IPS-18c (cell line): Measurements from ENCODE around the gene C5.
A peak's percentile ranks its signal among the peaks of the same experiment; 100 is the strongest.
"Not testable (repeated sequence)": the region's sequence is repeated elsewhere in the genome, so short reads cannot be mapped to it uniquely, and the experiment has no call there.

Experiments used
- H3K4me3 ChIP-seq: 2 replicates; pipeline ENCODE4 v1.7.0; 2013; ENCODE audit warnings: low read depth, mild to moderate bottlenecking, low read length, moderate library complexity; ENCODE audit not compliant: insufficient read depth
- H3K9me3 ChIP-seq: one replicate; pipeline ENCODE4 v1.6.1; 2013; ENCODE audit warnings: mild to moderate bottlenecking, low read length, moderate library complexity; ENCODE audit not compliant: control insufficient read depth, insufficient read depth

Gene C5

GRCh38 chr9:121050128-121050988, at the start of gene C5:
Gene C5, minus strand, starts transcription at chr9:121050275. Its CDS starts 29 bp downstream, at chr9:121050246.
- no peaks in the 10 kb centered on the region for H3K9me3 ChIP-seq
- H3K4me3 ChIP-seq: no peak within 1 kb of the TSS

DNA sequence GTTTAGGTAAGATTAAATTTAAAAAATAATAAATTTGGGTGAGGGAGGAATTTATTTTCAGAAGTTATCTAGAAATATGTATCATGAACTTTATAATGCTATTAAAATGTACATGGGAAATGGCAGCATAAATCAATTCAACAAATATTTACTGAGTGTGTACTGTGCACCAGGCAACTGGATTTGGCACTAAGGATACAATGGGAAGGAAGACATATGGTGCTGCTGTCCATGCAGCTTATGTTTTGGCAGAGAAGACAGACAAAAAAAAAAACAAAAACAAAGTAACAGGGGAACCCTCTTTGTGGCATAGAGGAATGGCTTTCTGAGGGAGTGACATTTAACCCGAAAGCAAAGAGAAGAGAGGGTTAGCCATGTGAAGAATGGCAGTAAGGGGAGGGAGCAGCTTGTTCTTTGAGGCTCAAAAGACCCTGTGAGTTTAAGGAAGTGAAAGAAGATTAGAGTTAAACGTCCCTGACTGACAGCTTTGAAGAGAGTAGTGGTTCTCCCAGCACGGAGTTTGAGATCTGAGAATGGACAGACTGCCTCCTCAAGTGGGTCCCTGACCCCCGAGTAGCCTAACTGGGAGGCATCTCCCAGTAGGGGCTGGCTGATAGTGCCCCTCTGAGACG, 48.6 kb upstream of the C5 start:
- H3K4me3 ChIP-seq: no peak overlapping the region

GRCh38 chr9:121095057-121095456, 45.0 kb upstream of the C5 start:
- H3K4me3 ChIP-seq: no peak overlapping the region
- H3K9me3 ChIP-seq: no peaks in the 10 kb centered on the region

More for the DNA sequence above, 48.6 kb upstream of the C5 start:
- no peaks in the 10 kb centered on the region for H3K9me3 ChIP-seq

GRCh38 chr9:121090743-121091142, 40.7 kb upstream of the C5 start:
- H3K4me3 ChIP-seq, H3K9me3 ChIP-seq: not testable (repeated sequence)

GRCh38 chr9:121088576-121088975, 38.5 kb upstream of the C5 start:
- H3K4me3 ChIP-seq: no peak overlapping the region
- H3K9me3 ChIP-seq: no peaks in the 10 kb centered on the region

DNA sequence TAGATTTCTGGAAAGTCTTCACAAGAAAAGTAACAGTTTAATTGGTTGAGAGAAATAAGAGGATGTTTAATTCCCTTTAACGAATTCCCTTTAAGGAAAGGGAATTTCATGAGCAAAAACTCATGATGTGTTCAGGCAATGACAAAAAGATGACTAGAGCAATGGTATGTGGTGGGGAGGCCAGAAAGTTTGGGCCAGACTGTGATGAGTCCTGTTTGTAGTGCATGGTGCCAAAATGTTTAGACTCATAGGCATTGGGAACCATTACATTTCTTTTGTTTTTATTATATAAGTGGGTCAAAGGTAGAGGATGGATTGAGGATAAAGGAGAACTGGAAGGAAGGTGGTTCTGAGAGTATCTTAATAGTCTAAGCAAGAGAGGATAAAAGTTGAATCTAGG, 35.6 kb upstream of the C5 start:
- no peaks in the 10 kb centered on the region for H3K9me3 ChIP-seq
- H3K4me3 ChIP-seq: no peak overlapping the region

GRCh38 chr9:121082075-121082474, 32.0 kb upstream of the C5 start:
- H3K9me3 ChIP-seq: no peaks in the 10 kb centered on the region

DNA sequence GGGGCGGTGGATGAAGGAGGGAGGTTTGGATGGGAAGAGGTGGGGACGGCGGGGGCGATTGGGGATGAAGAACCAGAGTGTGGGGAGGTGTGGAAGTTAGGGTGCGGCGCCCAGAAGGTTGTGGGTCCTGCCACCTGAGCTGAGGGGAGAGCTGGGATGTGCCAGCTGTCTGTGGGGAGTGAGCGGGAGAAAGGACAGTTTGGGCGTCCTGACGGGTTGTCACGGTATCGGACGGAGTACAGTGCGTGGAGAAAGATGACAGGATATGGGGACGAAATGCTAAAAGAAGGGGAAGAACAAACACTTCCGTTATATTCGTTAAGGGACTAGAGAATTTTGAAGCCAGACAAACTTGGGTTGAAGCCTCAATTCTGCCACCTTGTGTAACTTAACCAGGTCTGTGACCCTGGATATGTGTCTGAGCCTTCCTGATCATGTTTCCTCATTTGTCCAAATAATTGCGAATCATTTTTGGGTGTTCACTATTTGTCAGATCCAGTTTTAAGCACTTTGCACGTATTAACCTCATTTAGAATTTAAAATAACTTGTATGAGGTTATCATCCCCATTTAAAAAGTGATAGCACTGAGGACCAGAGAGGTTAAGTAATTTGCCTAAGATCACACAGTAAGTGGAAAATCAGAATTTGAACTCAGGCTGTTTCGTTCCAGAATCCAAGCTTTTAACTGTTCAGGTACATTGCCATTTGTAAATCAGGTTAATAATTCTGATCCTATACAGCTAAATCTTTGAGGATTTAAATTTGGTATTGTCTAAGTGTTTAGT, 25.4 kb upstream of the C5 start:
- H3K9me3 ChIP-seq: no peaks in the 10 kb centered on the region
- peak overlapping the region; percentile 76 for H3K4me3 ChIP-seq

More at GRCh38 chr9:121082075-121082474, 32.0 kb upstream of the C5 start:
- no peak overlapping the region for H3K4me3 ChIP-seq

DNA sequence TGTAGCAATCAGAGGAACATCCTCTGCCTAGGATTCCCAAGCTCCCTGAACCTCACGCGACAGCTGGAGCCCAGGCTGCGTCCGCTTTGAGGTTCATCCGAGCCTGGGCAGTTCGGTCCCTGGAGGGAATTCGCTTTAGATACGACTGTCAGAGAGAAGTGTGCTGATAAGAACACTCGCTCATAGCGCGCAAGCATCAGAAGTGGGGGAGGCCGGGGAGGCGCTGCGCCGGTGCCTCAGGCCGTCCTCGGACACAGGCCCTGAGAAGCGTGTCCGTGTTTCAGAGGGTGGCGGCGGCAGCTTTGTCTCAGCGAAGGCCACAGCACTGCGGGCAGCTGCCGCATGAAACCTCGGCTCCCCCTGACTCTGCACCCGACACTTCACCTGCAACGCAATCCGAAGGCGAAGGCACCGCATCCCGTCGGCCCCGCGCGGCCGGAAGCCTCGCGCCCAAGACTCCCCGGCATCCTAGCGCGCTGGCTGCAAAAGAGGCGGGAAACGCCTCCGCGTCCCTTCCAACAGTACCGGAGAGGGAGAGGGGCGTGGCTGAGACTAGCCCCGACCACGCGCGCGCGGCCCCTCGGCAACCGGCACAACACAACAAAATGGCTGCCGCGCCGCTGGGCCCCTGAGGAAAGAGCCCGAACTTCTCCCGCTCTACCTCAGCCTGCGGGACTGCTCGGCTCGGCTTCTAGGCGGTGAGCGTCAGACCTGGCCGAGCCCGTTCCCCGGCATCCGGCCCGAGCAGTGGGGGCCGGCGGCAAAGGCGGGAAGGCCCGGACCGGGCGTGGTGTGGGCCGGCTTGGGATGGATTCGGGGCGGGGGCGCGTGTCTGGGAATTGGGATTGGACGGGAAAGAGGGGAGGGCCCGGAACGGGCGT, 24.5 kb upstream of the C5 start, which contains the start of gene CNTRL:
TSS of gene CNTRL (plus strand) at position 586 of the 881 bp plus-strand sequence. CDS start 13,372 bp downstream, outside the sequence.
- H3K4me3 ChIP-seq: peak within 1 kb of the TSS; percentile 76

DNA sequence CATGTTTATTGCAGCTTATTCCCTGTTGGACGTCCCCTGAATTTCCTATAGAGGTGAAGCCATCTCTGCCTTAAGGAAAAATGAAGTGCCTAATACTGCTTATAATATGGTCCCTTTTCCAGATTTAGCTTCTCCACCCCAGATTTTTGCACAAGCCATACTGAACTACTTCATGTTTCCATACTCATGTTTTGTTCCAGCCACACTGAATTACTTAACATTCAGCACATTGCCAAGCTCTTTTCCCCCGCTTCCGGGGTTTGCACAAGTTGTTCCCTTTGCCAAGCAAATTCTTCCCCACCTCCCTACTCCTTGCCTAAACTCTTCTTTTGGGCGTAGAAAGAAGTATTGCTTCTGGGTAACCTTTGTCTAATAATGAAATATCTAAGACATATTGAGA, 23.0 kb upstream of the C5 start:
- Histone ChIP-seq H3K4me3 (no peak overlapping the region), H3K9me3 (no peaks in the 10 kb centered on the region)

More for the DNA sequence above, 24.5 kb upstream of the C5 start, which contains the start of gene CNTRL:
- no peaks in the 10 kb centered on the region for H3K9me3 ChIP-seq

DNA sequence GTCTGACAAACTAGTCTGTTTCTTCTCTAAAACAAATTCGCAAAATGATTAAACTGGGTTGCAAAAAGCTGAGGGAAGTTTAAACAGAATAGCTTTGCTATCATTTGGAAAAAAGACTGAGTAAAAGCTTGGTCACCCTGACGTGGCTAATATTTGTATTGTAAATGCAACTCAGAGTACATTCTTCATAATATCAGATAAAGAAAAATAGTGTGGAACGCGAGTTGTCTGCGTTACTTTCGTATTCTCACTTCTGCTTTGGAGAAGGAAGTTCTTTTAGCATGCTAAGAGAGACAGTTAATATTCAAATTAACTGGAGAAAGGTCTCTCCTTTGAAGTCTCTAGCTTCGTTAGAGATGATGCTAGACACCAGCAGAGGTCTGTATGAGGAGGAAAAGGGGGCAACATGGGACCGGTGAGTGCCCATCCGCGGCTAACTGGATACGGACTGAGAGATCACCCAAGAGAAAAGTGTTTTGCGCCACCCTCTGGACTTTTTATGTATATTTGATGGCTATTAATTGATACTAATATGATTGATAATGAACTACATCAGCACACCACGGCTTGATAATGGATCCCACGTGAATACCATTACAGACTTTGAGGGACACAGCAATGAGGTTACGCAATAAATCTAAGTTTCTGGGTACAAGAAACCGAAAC, 21.8 kb upstream of the C5 start:
- no peak overlapping the region for H3K4me3 ChIP-seq
- H3K9me3 ChIP-seq: no peaks in the 10 kb centered on the region

DNA sequence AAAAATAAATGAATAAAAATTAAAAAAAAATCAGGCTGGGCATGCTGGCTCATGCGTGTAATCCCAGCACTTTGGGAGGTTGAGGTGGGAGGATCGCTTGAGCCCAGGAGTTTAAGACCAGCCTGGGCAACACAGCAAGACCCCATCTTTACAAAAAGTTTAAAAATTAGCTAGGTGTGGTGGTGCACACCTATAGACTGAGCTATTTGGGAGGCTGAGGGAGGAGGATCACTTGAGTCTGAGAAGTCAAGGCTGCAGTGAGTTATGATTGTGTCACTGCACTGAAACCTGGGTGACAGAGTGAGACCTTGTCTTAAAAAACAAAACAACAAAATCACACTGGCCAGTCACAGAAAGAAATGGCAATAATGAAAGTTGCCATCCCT, 21.3 kb upstream of the C5 start:
- no peaks in the 10 kb centered on the region for H3K9me3 ChIP-seq

GRCh38 chr9:121069396-121069795, 19.3 kb upstream of the C5 start:
- no peak overlapping the region for H3K4me3 ChIP-seq
- H3K9me3 ChIP-seq: no peaks in the 10 kb centered on the region

More for the DNA sequence above, 21.3 kb upstream of the C5 start:
- H3K4me3 ChIP-seq: no peak overlapping the region

GRCh38 chr9:121067640-121068039, 17.6 kb upstream of the C5 start:
- Histone ChIP-seq H3K4me3 (no peak overlapping the region), H3K9me3 (no peaks in the 10 kb centered on the region)

- H3K4me3 ChIP-seq: no peak overlapping the region
- no peaks in the 10 kb centered on the region for H3K9me3 ChIP-seq
Measured at GRCh38 chr9:121066850-121067249, 16.8 kb upstream of the C5 start.

GRCh38 chr9:121059998-121060636, 10.0 kb upstream of the C5 start:
- H3K9me3 ChIP-seq: no peaks in the 10 kb centered on the region
- H3K4me3 ChIP-seq: no peak overlapping the region
